GF-D8 (cell line): Measurements from ENCODE around the gene ANGEL2.
A peak's percentile ranks its signal among the peaks of the same experiment; 100 is the strongest.
"Not testable (repeated sequence)": the region's sequence is repeated elsewhere in the genome, so short reads cannot be mapped to it uniquely, and the experiment has no call there.

Source experiments
- DNase-seq: peaks from one replicate; lab custom pipeline; 2025; lab: John Stamatoyannopoulos, UW

The ANGEL2 gene

DNA sequence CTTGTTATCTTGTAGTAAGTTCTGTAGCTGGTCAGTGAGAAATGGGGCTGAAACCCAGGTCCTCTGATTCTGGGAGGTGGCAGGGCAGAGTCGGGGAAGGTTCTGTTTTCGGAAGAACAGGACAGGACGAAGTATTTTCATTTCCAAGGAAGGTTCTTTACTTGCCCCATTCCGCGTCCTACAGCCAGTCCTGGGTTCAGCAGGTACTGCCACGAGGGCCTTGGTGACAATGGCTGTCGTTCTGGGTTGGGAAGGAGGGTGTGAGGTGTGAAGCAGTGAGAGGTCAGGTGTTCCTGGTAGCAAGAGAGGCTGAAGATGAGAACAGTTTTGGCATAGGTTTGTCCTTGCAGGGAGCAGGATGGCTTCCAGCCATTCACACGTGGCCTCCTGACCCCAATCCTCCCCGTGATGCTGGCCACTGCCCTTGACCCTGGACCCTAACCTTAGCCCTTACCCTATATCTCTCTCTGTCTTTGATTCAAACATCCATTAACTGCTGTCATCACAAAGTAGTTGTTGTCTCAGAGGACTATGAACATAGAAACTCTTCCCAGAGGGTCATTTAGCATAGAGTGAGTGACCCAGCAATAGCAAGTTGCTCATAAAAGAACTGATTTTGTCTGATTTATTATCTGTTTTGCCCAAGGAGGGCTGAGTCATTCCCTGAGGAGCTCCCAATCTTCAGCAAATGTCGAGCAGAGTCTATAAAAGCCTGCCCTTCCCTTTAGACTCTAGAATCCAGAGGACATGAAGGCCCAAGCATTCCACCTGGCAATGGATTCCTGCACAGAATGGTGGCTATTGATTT lies 40.4 kb downstream of the ANGEL2 start:
- DNase-seq = no peak

DNA sequence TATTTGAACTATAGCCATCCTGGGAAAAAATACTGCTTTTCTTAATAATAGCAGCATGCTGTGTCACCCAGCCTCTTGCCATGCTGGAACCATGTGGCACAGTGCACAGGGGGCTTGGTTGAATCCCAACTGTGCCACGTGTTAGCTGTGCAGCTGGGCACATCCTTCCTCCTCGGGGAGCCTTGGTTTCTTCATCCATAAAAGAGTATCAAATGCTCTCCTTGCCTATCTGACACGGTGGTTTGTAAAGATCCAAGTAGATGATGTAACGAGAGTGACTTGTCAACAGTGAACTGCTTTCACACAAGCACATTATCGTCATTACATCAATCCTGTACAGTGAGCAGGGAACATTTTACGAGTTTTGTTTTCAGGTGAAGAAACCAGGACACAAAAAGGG lies 41.0 kb downstream of the ANGEL2 start:
- no peak for DNase-seq

DNA sequence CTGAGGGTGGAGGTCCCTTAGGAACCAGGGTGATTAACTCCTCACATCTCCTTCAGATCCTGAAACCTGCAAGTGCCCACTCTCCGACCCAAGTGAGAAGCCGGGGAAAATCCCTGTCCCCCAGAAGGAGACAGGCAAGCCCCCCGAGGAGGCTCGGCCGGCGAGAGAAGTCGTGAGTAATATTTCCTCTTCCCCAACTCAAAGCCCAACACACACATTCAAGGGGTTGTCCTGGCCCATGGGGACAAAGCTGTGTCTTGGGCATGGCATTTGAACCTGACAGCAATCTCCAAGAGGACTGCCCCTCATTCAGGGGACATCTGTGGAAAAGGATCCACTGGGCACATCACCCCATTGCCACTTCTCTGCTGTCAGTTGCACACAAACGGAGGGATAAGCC lies 41.8 kb downstream of the ANGEL2 start:
- DNase-seq = no peak

DNA sequence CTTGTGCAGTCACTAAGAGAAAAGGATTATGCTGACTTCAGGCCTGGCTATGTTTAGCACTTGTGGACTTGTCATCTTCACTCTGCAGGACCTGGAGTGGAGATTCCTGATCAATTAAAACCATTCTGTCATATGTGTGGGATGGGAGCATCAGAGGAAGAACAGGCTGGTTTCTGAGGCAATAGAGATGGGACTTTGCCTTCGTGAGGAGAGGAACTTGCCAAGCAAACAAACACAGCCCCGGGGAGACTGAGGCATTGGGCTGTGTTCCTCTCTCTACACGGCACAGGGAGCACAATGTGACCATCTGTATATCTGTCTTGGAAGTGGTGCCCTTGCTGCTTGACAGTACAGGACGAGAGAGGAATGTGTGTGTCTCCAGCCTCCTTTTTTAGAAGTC lies 42.2 kb downstream of the ANGEL2 start:
- no peak for DNase-seq

DNA sequence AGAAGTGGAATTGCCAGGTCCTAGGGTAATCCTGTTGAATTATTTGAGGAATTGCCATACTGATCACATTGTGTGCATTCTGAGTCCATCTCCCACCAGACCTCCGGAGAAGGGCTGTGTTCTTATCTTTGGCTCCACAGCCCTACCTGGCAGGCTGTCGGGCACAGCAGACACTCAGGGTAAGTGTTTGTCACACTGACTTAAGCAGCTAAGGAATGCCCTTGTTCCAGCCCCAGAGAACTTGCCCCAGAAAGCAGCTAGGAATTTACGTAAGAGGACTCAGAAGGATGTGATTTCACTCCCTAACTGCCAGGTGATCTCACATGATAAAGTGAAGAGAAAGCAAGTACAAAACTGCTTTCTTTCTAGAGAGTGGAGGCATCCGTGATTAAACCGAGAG lies 44.4 kb downstream of the ANGEL2 start:
- no peak for DNase-seq

DNA sequence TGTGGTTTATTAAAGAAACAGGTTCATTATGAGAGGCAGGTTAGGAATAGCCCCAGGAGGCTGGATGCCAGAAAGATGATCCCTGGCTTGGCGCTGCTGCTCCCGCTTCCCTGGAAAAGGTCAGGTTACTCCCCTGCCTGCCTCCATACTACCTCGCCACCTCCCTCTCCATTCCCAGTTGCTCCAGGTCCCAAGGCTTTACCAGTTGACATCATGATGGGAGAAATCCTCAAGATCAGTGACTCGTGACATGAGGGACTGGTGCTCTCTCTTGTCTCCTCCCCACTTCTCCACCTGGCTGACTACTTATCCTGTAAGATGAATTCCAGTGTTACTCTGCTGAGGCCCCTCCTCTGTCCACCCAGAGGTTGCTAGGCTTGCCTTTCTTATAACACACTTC lies 45.6 kb downstream of the ANGEL2 start:
- DNase-seq = no peak

DNA sequence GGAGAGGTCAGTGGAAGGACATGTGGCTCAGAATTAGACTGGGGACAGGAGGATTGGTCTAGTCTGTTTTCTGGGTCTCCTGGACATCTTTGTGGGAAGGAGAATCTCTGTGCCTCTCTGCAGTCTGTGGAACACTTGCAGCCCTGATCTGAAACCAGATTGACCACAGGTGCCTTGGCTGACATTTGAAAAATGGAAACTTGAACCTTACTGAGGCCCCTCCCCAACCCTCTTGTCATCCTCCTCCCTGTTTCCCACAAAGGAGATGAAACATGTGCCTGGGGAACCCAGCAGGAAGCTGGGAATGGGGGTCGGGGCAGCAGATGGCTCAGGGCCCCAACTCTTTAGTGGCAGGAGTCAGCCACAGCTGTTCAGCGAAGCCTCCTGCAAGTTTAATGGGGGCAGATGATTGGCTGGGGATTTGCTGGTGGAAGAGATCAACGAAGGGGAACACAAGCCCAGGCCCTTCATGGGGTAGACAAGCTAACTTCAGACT lies 47.3 kb downstream of the ANGEL2 start:
- DNase-seq = no peak

DNA sequence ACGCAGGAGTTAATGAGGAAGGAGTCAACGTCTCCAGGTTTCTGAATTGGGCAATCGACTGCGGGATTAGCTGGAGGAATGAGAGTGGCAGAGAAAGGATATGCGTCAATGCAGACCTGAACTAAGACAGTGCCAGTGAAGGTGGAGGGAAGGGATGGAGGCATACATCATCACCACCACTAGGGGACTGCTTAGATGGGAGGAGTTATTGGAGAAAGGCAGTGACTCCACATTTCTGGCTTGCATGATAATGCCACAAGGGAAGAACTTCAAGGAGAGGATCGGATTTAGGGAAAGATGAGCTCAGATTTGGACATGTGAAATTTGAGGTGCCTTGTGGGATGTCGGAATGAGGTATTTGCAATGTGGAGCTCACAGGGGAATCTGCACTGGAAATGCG lies 47.9 kb downstream of the ANGEL2 start:
- DNase-seq = no peak

DNA sequence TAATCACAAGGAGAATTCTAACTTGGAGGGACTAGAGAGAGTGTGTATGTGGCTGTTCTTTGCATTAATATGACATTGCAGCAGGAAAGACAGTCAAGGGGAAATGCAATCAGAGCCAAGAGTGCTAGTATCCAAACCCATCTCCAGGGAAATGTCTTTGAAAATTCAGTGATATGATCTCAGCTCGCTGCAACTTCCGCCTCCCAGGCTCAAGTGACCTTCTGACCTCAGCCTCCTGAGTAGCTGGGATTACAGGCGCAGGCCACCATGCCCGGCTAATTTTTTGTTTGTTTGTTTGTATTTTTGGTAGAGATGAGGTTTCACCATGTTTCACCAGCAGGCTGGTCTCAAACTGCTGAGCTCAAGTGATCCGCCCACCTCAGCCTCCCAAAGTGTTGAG lies 49.1 kb downstream of the ANGEL2 start:
- DNase-seq = no peak

DNA sequence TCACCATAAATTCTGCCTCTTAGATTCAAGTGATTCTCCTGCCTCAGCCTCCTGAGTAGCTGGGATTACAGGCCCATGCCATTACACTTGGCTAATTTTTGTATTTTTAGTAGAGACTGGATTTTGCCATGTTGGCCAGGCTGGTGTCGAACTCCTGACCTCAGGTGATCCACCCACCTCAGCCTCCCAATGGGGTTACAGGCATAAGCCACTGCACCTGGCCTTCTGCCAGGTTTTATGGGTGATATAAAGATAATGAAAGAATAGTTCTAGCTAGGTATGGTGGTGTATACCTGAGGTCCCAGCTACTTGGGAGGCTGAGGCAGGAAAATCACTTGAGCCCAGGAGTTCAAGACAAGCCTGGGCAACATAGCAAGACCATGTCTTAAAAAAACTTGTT lies 50.7 kb downstream of the ANGEL2 start:
- not testable (repeated sequence) for DNase-seq

DNA sequence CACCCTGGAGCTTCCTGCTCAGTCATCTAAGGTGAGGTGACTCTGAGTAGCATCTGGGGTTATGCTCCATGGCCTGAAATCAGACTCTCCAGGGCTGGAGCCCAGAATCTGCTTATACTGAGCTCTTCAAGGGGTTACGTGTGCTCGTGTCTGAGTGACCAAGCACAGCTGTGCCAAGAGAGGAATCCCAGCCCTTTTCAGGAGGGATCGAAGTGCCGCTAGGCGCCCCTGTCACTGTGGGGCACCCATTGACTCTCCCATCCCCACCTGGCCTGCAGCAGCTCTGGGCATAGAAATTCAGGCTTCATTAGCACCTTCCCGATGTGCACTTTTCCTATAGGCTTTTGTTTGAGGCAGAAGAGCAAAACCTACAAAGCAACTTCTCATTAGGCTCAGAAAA lies 51.6 kb downstream of the ANGEL2 start:
- DNase-seq = no peak

DNA sequence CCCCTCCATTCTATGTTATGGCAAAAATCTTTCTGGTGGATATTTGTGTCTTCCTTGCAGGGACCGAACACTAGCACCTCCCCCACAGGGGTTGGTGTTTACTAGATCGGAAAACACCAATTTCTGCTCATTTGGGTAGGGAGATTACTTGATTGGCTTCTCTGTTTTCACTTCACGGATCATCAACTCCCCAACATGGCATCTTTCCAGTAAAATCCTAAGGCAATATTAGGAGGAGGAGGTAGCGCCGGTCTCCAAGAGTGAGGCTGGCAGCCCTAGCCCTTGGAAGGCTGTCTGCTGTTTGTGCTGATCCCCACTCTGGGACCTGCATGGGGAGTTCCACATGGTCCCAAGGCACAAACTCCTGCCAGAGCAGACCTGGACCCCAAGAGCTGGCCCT lies 53.2 kb downstream of the ANGEL2 start:
- no peak for DNase-seq

DNA sequence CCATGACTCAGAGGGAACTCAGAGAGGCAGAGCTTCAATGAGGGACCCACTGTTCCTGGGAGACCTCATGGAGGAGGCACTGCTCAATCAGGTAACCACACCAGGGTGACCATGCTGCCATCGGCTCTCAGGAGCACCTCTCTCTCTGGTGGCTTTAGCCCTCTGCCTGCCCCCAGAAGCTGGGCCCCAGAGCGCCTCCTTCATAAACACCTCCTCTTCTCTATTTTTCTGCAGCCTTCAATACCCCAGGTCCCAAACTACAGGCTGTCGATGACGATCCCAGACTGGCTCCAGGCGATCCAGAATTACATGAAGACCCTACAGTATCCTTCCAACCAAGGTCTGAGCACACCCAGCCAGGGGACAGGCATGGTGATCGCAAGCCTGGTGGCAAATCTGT lies 54.7 kb downstream of the ANGEL2 start:
- no peak for DNase-seq

DNA sequence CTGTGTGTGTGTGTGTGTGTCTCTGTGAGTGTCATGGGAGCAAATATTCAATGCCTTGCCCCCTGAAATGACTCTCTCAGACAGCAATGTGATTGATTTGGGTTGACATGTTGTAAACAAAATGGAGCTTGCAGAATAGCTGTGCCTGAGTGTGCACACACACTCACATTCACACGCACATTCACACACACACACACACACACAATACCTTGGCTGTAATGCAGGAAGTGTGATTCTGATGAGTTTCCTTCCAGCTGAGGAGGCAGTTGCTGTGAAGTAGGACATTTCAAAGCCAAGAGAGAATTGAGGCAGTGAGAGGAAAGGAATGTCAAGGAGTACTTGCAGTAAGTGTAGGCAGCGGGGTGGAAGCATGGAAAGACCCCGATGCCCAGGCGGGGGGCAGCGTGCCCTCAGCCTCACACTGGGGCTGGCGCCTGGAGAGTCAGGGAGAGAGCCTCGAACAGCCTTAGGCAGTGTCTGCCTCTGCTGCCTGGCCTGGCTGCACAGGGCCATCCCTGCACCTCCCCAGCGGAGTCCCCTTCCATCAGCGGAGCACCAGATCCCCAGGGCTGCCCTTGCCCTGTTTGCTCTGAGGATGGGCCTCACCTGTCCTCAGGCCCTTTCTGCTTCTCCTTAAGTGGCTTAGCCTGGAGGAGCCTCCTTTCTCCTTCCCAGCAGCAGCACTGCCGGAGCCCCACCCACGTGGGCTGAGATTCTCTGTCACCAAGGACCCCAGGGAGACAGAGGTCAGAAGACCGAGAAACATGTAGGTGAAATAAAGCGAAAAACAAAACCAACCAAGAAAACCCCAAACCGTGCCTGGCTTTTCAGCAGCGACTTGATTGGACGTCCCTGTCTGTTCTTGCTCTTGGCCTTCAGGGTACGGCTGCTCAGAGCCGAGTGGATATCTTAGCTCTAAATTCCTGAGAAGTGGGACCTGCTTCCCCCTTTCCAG lies 56.1 kb downstream of the ANGEL2 start:
- no peak for DNase-seq

DNA sequence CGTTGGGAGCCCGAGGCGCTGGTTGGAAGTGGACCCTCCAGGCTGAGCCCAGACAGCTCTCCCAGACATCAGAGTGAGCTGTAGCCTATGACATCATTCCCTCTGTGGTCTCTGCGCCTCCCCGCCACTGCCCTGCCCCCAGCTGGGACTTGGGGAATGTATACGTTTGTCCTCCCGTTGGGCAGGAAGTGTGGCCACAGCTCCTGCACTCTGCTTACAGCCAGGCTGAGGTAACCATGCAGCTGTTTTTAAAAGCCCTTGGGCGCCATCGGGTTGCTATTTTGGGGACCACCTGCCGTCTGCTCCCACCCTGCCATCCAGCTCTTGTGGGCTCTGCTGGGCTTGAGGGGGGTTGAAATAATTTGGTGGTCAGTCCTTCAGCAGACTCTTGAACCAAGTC lies 57.5 kb downstream of the ANGEL2 start:
- DNase-seq = peak; percentile 48

DNA sequence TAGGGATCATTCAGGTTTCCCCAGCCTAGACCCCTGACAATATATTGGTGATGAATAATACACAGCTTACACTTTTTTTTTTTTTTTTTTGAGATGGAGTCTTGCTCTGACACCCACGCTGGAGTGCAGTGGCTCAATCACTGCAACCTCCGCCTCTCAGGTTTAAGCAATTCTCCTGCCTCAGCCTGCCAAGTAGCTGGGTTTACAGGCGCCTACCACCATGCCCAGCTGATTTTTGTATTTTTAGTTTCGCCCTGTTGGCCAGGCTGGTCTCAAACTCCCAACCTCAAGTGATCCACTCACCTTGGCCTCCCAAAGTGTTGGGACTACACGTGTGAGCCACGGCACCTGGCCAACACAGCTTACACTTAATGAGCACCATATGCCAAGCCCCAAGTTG lies 58.1 kb downstream of the ANGEL2 start:
- DNase-seq = no peak

DNA sequence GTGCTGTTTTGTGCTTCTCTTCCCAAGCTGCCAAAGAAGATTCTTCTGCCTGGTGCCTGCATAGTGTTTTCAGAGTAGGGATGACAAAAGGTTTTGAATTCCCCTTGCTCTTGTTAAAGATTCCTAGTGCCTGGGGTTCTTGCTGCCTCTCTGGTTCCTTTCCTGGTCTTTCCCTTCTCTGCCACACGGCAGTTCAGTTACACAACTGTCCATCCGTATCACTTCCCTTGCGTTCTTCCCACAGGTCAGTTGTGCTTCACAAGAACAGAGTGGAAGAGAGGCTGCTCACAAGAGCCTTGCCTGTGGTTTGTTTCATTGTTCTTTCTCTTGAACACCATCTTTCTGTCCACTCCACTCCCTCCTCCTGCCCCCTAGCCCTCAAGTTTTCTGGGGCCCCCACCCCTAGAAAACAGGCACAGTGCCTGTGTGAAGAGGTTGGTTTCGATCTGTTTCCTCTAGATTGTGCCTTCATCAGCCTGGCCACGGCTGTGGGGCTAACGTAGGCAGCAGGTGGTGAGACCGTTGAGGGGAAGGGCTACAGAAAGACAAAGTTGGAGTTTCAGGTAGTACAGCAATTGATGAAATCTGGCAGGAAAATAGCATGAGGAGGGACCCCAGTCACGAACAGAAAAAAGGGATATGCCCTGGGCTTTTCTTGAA lies 59.6 kb downstream of the ANGEL2 start:
- no peak for DNase-seq

DNA sequence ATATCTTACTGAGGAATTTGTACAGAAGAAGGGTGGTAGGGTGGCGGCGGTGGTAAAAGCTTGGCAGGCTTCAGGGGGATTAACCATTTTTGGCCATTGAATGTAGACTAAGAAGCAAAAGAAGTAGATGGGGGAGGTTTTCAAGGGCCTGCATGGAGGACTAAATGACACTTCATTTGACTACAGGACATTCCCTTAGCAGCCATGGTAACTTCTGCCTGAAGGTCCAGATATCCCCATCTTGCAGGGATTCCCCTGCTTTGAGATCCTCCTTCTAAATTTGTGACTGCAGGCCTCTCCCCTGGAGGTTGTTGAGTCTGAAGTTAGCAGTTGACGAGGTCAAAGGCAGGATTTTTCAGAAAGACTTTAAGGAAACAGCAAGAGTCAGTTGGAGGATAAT lies 60.6 kb downstream of the ANGEL2 start:
- DNase-seq = no peak

DNA sequence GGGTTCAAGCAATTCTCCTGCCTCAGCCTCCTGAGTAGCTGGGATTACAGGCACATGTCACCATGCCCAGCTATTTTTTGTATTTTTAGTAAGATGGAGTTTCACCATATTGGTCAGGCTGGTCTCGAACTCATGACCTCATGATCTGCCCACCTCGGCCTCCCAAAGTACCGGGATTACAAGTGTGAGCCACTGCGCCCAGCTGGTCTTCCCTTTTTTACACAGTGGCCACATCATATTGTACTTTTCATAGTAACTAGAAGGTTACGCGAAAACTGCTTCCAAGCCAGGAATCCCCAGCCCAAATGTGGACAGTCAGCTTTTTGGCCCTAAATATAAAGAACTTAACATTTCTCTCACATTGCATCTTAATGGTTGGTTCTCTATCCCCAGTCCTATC lies 61.2 kb downstream of the ANGEL2 start:
- no peak for DNase-seq

DNA sequence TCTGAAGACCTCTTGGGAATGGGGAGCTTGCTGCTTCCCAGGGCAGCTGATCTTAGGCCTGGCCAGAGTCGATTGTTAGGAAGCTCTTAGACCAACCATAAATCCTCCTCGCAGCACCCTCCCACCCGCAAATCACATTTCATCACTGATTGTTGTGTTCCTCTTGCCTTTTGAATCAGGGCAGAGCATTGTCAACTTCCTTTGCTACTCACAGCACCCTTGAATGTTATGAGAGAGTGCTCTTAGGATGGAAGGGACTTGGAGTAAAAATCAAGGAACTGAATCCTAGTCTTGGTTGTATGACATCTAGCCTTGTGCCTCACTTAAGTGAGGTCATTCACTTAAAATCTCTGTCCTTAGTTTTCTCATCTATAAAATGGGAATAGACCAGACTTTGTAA lies 62.3 kb downstream of the ANGEL2 start:
- DNase-seq = no peak

DNA sequence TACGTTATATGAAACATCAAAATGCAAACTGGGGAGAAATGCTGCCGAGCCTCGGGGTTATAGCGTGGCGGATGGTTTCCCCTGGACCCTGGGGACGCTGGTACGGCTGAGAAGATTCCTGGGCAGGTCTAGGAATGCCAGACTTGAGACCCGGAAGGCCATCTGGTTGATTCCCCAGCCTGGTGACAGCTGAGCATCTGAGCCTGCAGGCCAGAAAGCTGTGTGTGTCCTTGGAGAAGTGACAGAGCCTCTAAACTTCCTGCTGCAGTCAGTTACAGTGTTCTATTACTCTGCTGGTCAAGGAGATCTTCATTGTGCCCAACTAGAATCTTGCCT lies 63.1 kb downstream of the ANGEL2 start:
- no peak for DNase-seq

DNA sequence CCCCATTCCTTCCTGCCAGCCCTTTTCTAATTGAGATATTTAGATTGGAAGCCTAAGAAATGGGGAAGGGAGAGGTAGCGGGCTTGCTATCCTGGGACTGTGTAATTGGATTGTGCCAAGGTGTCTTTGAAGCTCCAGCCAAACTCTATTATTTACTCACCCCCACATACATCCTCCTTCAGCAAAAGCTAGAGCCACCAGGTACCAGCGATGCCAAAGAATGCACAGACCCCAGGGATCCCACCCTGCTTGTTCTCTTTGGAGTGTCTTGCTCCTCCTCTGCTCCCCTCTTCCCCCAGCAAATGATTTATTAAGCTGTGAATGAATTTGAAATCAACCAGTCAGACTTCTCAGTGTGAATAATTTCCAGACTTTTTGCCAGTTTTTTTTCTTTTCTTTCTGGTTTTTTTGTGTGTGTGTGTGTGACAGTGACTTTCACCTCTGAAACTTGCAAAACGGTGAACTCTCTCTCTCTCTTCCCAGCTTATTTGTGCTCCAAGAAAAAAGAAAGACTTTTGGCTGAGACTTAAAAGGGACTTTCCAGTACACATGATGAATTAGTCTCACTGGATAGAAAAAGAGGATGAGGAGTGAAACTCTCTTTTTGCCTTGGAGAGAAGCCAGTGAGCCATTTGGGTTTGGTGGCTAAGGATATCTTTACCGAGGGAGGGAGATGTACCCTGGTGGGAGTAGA lies 63.6 kb downstream of the ANGEL2 start:
- no peak for DNase-seq
